ENCODE measurements around the gene MYO5C. TPM values are rescaled to one million over a fixed set of nuclear protein-coding genes. Genes with fewer than 3 reads are reported as not detected.

Gene MYO5C
- total and polyA plus RNA-seq, 3 donors from 2014 or later: 9.3 to 47.6 (median 40.0) TPM

GRCh38 chr15:52326756-52327155 lies 31.2 kb upstream of the MYO5C start:
- no peak overlapping the region for H3K4me3 ChIP-seq
- no peak overlapping the region for H3K27ac ChIP-seq
- no peaks in the 10 kb centered on the region for H3K36me3 ChIP-seq (ENCODE audit: low read depth, missing control alignments)
- no peaks in the 10 kb centered on the region for H3K27me3 ChIP-seq
- H3K9me3 ChIP-seq: no peaks in the 10 kb centered on the region
- DNase-seq: no peak
- intact Hi-C loops (cut with DNase I; ENCODE audit: low total_unique reads): no loop called here
- H3K4me1 ChIP-seq: no peaks in the 10 kb centered on the region
- 89% methylated on average over 2 of the region's 2 CpGs for WGBS, 2 donors
- TF ChIP-seq POLR2A (IDR thresholded peaks at IDR 0.05) (no peak), CTCF (IDR thresholded peaks at IDR 0.05) (no peak)

GRCh38 chr15:52324109-52324508 lies 28.5 kb upstream of the MYO5C start:
- H3K9me3 ChIP-seq: no peaks in the 10 kb centered on the region
- H3K4me1 ChIP-seq: no peaks in the 10 kb centered on the region
- no peak for TF ChIP-seq POLR2A (IDR thresholded peaks at IDR 0.05)
- TF ChIP-seq CTCF (IDR thresholded peaks at IDR 0.05): no peak
- H3K27ac ChIP-seq: no peak overlapping the region
- 40 to 43% methylated on average over 1 of the region's 1 CpG for WGBS, 2 donors
- intact Hi-C loops (cut with DNase I; ENCODE audit: low total_unique reads): no loop called here
- no peak overlapping the region for H3K4me3 ChIP-seq
- no peak for DNase-seq
- H3K27me3 ChIP-seq: no peaks in the 10 kb centered on the region
- H3K36me3 ChIP-seq (ENCODE audit: low read depth, missing control alignments): no peaks in the 10 kb centered on the region

GRCh38 chr15:52318729-52319500 lies 23.3 kb upstream of the MYO5C start:
- intact Hi-C loops (cut with DNase I; ENCODE audit: low total_unique reads): no loop called here

GRCh38 chr15:52317688-52318087 lies 22.1 kb upstream of the MYO5C start:
- TF ChIP-seq CTCF (IDR thresholded peaks at IDR 0.05): no peak
- no peak overlapping the region for H3K27ac ChIP-seq
- no peaks in the 10 kb centered on the region for H3K4me1 ChIP-seq
- H3K36me3 ChIP-seq (ENCODE audit: low read depth, missing control alignments): no peaks in the 10 kb centered on the region
- 90 to 100% methylated on average over 2 of the region's 2 CpGs for WGBS, 2 donors
- H3K9me3 ChIP-seq: no peaks in the 10 kb centered on the region
- DNase-seq: no peak
- H3K27me3 ChIP-seq: no peaks in the 10 kb centered on the region
- intact Hi-C loops (cut with DNase I; ENCODE audit: low total_unique reads): no loop called here
- H3K4me3 ChIP-seq: no peak overlapping the region

More at GRCh38 chr15:52318729-52319500, 23.3 kb upstream of the MYO5C start:
- H3K27me3 ChIP-seq: no peaks in the 10 kb centered on the region
- H3K4me3 ChIP-seq: no peak overlapping the region
- no peaks in the 10 kb centered on the region for H3K4me1 ChIP-seq
- H3K36me3 ChIP-seq (ENCODE audit: low read depth, missing control alignments): no peaks in the 10 kb centered on the region
- TF ChIP-seq POLR2A (IDR thresholded peaks at IDR 0.05) (no peak), CTCF (IDR thresholded peaks at IDR 0.05) (no peak)
- DNase-seq: no peak
- no peak overlapping the region for H3K27ac ChIP-seq
- 94 to 97% methylated on average over 13 of the region's 13 CpGs for WGBS, 2 donors
- no peaks in the 10 kb centered on the region for H3K9me3 ChIP-seq

- Histone ChIP-seq H3K36me3 (ENCODE audit: low read depth, missing control alignments) (no peaks in the 10 kb centered on the region), H3K27ac (no peak overlapping the region), H3K9me3 (no peaks in the 10 kb centered on the region), H3K4me1 (no peaks in the 10 kb centered on the region), H3K27me3 (no peaks in the 10 kb centered on the region), H3K4me3 (no peak overlapping the region)
- intact Hi-C loops (cut with DNase I; ENCODE audit: low total_unique reads): no loop called here
- no peak for DNase-seq
- WGBS, 2 donors: 90 to 97% methylated on average over 2 of the region's 2 CpGs
- TF ChIP-seq POLR2A (IDR thresholded peaks at IDR 0.05) (no peak), CTCF (IDR thresholded peaks at IDR 0.05) (no peak)
Measured at GRCh38 chr15:52317022-52317421, 21.4 kb upstream of the MYO5C start.

Measured in testis (tissue), 3 donors.